Right lobe of liver (tissue), 4 donors: ENCODE measurements around the gene PNLIPRP1.

ENCODE experiments used
- CTCF ChIP-seq, 4 donors: fragments of 200-600 bp in 3 of 4; fragments of 450-650 bp in 1 of 4; IDR thresholded peaks; one replicate each; pipeline versions ENCODE4 v1.5.1 to v1.8.0; 2016 to 2022; ENCODE audit warnings: antibody characterized with exemption in 4 of 4, mild to moderate bottlenecking in 2 of 4
- POLR2A ChIP-seq: fragments of 450-650 bp; IDR thresholded peaks from one replicate; pipeline ENCODE4 v1.6.1; 2017; ENCODE audit warnings: antibody characterized with exemption, mild to moderate bottlenecking
- donor health status: DM: no; HTN: no; CAD: no.
- donor health status: DM: no; HTN: no; CAD: no.
- donor health status: DM: no; HTN: yes; CAD: no.

GRCh38 chr10:116545122-116545521 is 45.6 kb upstream of the PNLIPRP1 start:
- TF ChIP-seq CTCF (IDR thresholded peaks at IDR 0.05) (no peak), POLR2A (no peak)
